HL-60/S4 (cell line): ENCODE results near the gene LETM1.

Experiments
- in situ Hi-C: fragments of 300-500 bp; cut with MboI; formaldehyde crosslinking; loops from 2 replicates; pipeline ENCODE4 v1.14.3; 2022; ENCODE audit warnings: low sequenced_read_pairs

LETM1 gene

GRCh38 chr4:1783015-1783414 lies 72.9 kb downstream of the LETM1 start:
- in situ Hi-C loops, result no loop called here

GRCh38 chr4:1780435-1780834 lies 75.5 kb downstream of the LETM1 start:
- in situ Hi-C loops, result no loop called here

- in situ Hi-C loops, result no loop called here
Measured at GRCh38 chr4:1779588-1780382, 76.2 kb downstream of the LETM1 start.

GRCh38 chr4:1778642-1779392 lies 77.1 kb downstream of the LETM1 start:
- in situ Hi-C loops, result no loop called here

GRCh38 chr4:1777822-1778641 lies 77.9 kb downstream of the LETM1 start:
- in situ Hi-C loops, result no loop called here

- in situ Hi-C loops, result no loop called here
Measured at GRCh38 chr4:1776521-1777161, 79.3 kb downstream of the LETM1 start.

GRCh38 chr4:1775731-1776500 lies 80.0 kb downstream of the LETM1 start:
- in situ Hi-C loops, result no loop called here

- in situ Hi-C loops, result no loop called here
Measured at GRCh38 chr4:1773754-1774153, 82.2 kb downstream of the LETM1 start.

GRCh38 chr4:1772853-1773538 lies 83.0 kb downstream of the LETM1 start:
- in situ Hi-C loops, result no loop called here

GRCh38 chr4:1771555-1772305 lies 84.2 kb downstream of the LETM1 start:
- in situ Hi-C loops, result no loop called here

GRCh38 chr4:1770791-1771231 lies 85.1 kb downstream of the LETM1 start:
- in situ Hi-C loops, result no loop called here

- in situ Hi-C loops, result no loop called here
Measured at GRCh38 chr4:1770245-1770644, 85.7 kb downstream of the LETM1 start.

GRCh38 chr4:1769692-1770091 lies 86.3 kb downstream of the LETM1 start:
- in situ Hi-C loops, result no loop called here

GRCh38 chr4:1768367-1769034 lies 87.5 kb downstream of the LETM1 start:
- in situ Hi-C loops, result no loop called here

- in situ Hi-C loops, result no loop called here
Measured at GRCh38 chr4:1767770-1768366, 88.1 kb downstream of the LETM1 start.

GRCh38 chr4:1767061-1767769 lies 88.7 kb downstream of the LETM1 start:
- in situ Hi-C loops, result no loop called here
